CD14-positive monocyte (primary cell): ENCODE measurements around the gene NEK2. TPM values are rescaled to one million over a fixed set of nuclear protein-coding genes. Genes with fewer than 3 reads are reported as not detected.

Source experiments
- DNase-seq, 3 donors: peaks; one replicate each; pipeline ENCODE4 v3.0.0-alpha.2; 2011 to 2022
- H2AFZ ChIP-seq: 2 replicates; pipeline ENCODE4 v1.6.0; 2012; ENCODE audit warnings: mild to moderate bottlenecking, low read depth, low read length, inconsistent platforms; ENCODE audit not compliant: insufficient read depth, poor library complexity, severe bottlenecking
- H3K27ac ChIP-seq, 2 donors: 1 replicate in 1 of 2; 2 replicates in 1 of 2; pipeline ENCODE4 v1.5.1; 2012 to 2013; ENCODE audit warnings: low read length in 2 of 2, control low read depth in 1 of 2, inconsistent platforms in 1 of 2, low read depth in 1 of 2, mild to moderate bottlenecking in 1 of 2
- H3K27me3 ChIP-seq, 2 donors: one replicate each; pipeline versions ENCODE4 v1.6.0 to v1.6.1; 2011 to 2013; ENCODE audit warnings: low read length in 2 of 2; ENCODE audit not compliant: control insufficient read depth in 2 of 2, insufficient read depth in 2 of 2
- H3K36me3 ChIP-seq, 2 donors: replicated peaks in 1 of 2; 1 replicate in 1 of 2; 2 replicates in 1 of 2; pipeline versions ENCODE4 v1.5.1 to v1.6.1; 2012 to 2013; ENCODE audit warnings: low read length in 2 of 2, control low read depth in 1 of 2, inconsistent platforms in 1 of 2, mild to moderate bottlenecking in 1 of 2; ENCODE audit not compliant: insufficient read depth in 2 of 2, control insufficient read depth in 1 of 2
- H3K4me1 ChIP-seq, 2 donors: 1 replicate in 1 of 2; 2 replicates in 1 of 2; pipeline versions ENCODE4 v1.5.1 to v1.6.1; 2012 to 2013; ENCODE audit warnings: low read length in 2 of 2, control low read depth in 1 of 2, inconsistent platforms in 1 of 2, mild to moderate bottlenecking in 1 of 2, moderate library complexity in 1 of 2; ENCODE audit not compliant: insufficient read depth in 2 of 2, control insufficient read depth in 1 of 2
- H3K4me2 ChIP-seq: replicated peaks from 2 replicates; pipeline ENCODE3; 2012; ENCODE audit warnings: low read length, moderate library complexity, mild to moderate bottlenecking; ENCODE audit not compliant: poor library complexity, severe bottlenecking; ENCODE audit errors: extremely low read depth
- H3K4me3 ChIP-seq, 3 experiments: fragments of 200-600 bp in 1 of 3; sonication (generic) in 1 of 3; replicated peaks in 1 of 3; 1 replicate in 2 of 3; 2 replicates in 1 of 3; pipeline ENCODE4 v1.5.1; 2011 to 2013; ENCODE audit warnings: low read length in 3 of 3, mild to moderate bottlenecking in 3 of 3, control low read depth in 2 of 3, low read depth in 2 of 3, inconsistent platforms in 1 of 3, moderate library complexity in 1 of 3
- H3K79me2 ChIP-seq: 2 replicates; pipeline ENCODE4 v1.6.0; 2012; ENCODE audit warnings: mild to moderate bottlenecking, control low read depth, inconsistent platforms, low read length, moderate library complexity; ENCODE audit not compliant: insufficient read depth
- H3K9ac ChIP-seq: 2 replicates; pipeline ENCODE4 v1.6.0; 2017; ENCODE audit warnings: low read length, mild to moderate bottlenecking; ENCODE audit not compliant: insufficient read depth, poor library complexity, severe bottlenecking
- H3K9me3 ChIP-seq, 2 donors: replicated peaks in 1 of 2; 1 replicate in 1 of 2; 2 replicates in 1 of 2; pipeline versions ENCODE4 v1.5.1 to v1.6.1; 2012 to 2013; ENCODE audit warnings: low read length in 2 of 2, control low read depth in 1 of 2; ENCODE audit not compliant: control insufficient read depth in 1 of 2, insufficient read depth in 1 of 2
- H4K20me1 ChIP-seq: 2 replicates; pipeline ENCODE4 v1.6.0; 2012; ENCODE audit warnings: mild to moderate bottlenecking, low read length, control low read depth, moderate library complexity; ENCODE audit not compliant: insufficient read depth
- H3K27ac Mint-ChIP-seq, 7 donors: one replicate each; pipeline ENCODE4 v1.8.0; 2020; ENCODE audit warnings: mild to moderate bottlenecking in 7 of 7, mixed read lengths in 7 of 7, moderate library complexity in 6 of 7, inconsistent platforms in 2 of 7
- H3K27me3 Mint-ChIP-seq, 3 donors: one replicate each; pipeline ENCODE4 v1.8.0; 2021 to 2022; ENCODE audit warnings: low read depth in 3 of 3, mild to moderate bottlenecking in 3 of 3, mixed read lengths in 3 of 3, moderate library complexity in 3 of 3, inconsistent platforms in 1 of 3
- H3K36me3 Mint-ChIP-seq, 2 donors: one replicate each; pipeline ENCODE4 v1.8.0; 2020; ENCODE audit warnings: mixed read lengths in 2 of 2, inconsistent platforms in 1 of 2, mild to moderate bottlenecking in 1 of 2
- H3K4me1 Mint-ChIP-seq: one replicate; pipeline ENCODE4 v1.8.0; 2020; ENCODE audit warnings: mild to moderate bottlenecking, mixed read lengths
- H3K4me3 Mint-ChIP-seq, 2 donors: one replicate each; pipeline ENCODE4 v1.8.0; 2020; ENCODE audit warnings: mild to moderate bottlenecking in 2 of 2, mixed read lengths in 2 of 2, moderate library complexity in 1 of 2
- H3K9me3 Mint-ChIP-seq, 7 donors: one replicate each; pipeline ENCODE4 v1.8.0; 2020 to 2022; ENCODE audit warnings: mixed read lengths in 7 of 7, mild to moderate bottlenecking in 6 of 7, moderate library complexity in 6 of 7, inconsistent platforms in 2 of 7
- CTCF ChIP-seq: fragments of 200-600 bp; IDR thresholded peaks from one replicate; pipeline ENCODE4 v1.8.0; 2022; ENCODE audit warnings: antibody characterized with exemption, mild to moderate bottlenecking
- WGBS: methylation state at CpG from one replicate; pipeline ENCODE4 v1.1.5; 2013; ENCODE audit warnings: missing lambda C conversion rate; ENCODE audit not compliant: insufficient coverage; 5-methylcytosine and 5-hydroxymethylcytosine counted together
- intact Hi-C, 2 donors: fragments of 100-400 bp; cut with micrococcal nuclease; formaldehyde crosslinking; loops; one replicate each; pipeline versions ENCODE4 v1.15.0 to v1.15.1; 2023
- polyA plus RNA-seq, 3 donors: library from polyadenylated mRNA; depleted of rRNA in 1 of 3; unstranded in 2 of 3; stranded (reverse) in 1 of 3; fragments of 300-500 nt in 2 of 3; fragments of >200 nt in 1 of 3; fragmentation: Illumina TruSeq in 2 of 3; gene quantifications; 1 replicate in 2 of 3; 2 replicates in 1 of 3; pipeline ENCODE4 v1.2.3, GENCODE V29; 2012 to 2021

NEK2 gene
- polyA plus RNA-seq, 3 donors, result not detected

- no peak overlapping the region for H3K27ac Mint-ChIP-seq
- no peaks in the 10 kb centered on the region for H4K20me1 ChIP-seq
- no peaks in the 10 kb centered on the region for H3K27me3 ChIP-seq
- H3K4me1 Mint-ChIP-seq, result peaks cover 12% of the 10 kb centered on the region
- no peaks in the 10 kb centered on the region for H3K36me3 ChIP-seq
- H3K4me3 ChIP-seq, result no peak overlapping the region
- H3K4me1 ChIP-seq, result peaks cover 5 to 10% of the 10 kb centered on the region in 2 donors
- no peak for TF ChIP-seq CTCF
- H3K27ac ChIP-seq, result no peak overlapping the region
- H3K9ac ChIP-seq, result no peak overlapping the region
- H3K4me2 ChIP-seq, result no peak overlapping the region
- no peaks in the 10 kb centered on the region for H3K79me2 ChIP-seq
- no peak overlapping the region for H2AFZ ChIP-seq
- H3K27me3 Mint-ChIP-seq, result peaks cover 13 to 22% (median 19%) of the 10 kb centered on the region in 3 donors
- WGBS, result 100% methylated on average over 3 of the region's 6 CpGs
- no peaks in the 10 kb centered on the region for H3K9me3 ChIP-seq
- peaks cover 0 to 2% (median 0%) of the 10 kb centered on the region in 7 donors for H3K9me3 Mint-ChIP-seq
- H3K36me3 Mint-ChIP-seq, result no peaks in the 10 kb centered on the region
- intact Hi-C loops, result no loop called here
- H3K4me3 Mint-ChIP-seq, result no peak overlapping the region
- DNase-seq, result no peak
Measured at GRCh38 chr1:211631168-211631567, 44.3 kb downstream of the NEK2 start.

GRCh38 chr1:211630236-211631081, 45.0 kb downstream of the NEK2 start:
- Histone ChIP-seq H3K4me2 (no peak overlapping the region), H3K9me3 (no peaks in the 10 kb centered on the region), H3K36me3 (no peaks in the 10 kb centered on the region), H3K9ac (no peak overlapping the region), H3K4me3 (no peak overlapping the region), H3K27me3 (no peaks in the 10 kb centered on the region), H4K20me1 (no peaks in the 10 kb centered on the region), H3K27ac (no peak overlapping the region), H2AFZ (no peak overlapping the region), H3K4me1 (peaks cover 5 to 10% of the 10 kb centered on the region in 2 donors), H3K79me2 (no peaks in the 10 kb centered on the region)
- intact Hi-C loops, result no loop called here
- Mint-ChIP-seq H3K27me3 (peaks cover 10 to 21% (median 19%) of the 10 kb centered on the region in 3 donors), H3K4me3 (no peak overlapping the region), H3K4me1 (peaks cover 12% of the 10 kb centered on the region), H3K36me3 (no peaks in the 10 kb centered on the region), H3K9me3 (peaks cover 0 to 2% (median 0%) of the 10 kb centered on the region in 7 donors), H3K27ac (no peak overlapping the region)
- WGBS, result 52% methylated on average over 5 of the region's 17 CpGs
- DNase-seq, result no peak
- TF ChIP-seq CTCF, result no peak
